H1 (cell line): Measurements from ENCODE around the gene AK2.

Source experiments
- JUND ChIP-seq: IDR thresholded peaks from 2 replicates; pipeline ENCODE4 v1.6.1; 2011; ENCODE audit warnings: mild to moderate bottlenecking, improper control_type of control experiment, low read length
- MAX ChIP-seq: IDR thresholded peaks from 2 replicates; pipeline ENCODE4 v1.6.1; 2012; ENCODE audit warnings: inconsistent platforms
- NANOG ChIP-seq: IDR thresholded peaks from 2 replicates; pipeline ENCODE4 v1.6.1; 2011; ENCODE audit warnings: low read length, low read depth, mild to moderate bottlenecking, inconsistent platforms; ENCODE audit not compliant: insufficient read depth, poor library complexity, severe bottlenecking
- RFX5 ChIP-seq: IDR thresholded peaks from 2 replicates; pipeline ENCODE4 v1.6.1; 2011; ENCODE audit warnings: low read depth, low read length, improper control_type of control experiment, borderline replicate concordance
- TF ChIP-seq, protein P1 (sequence below), 3 experiments: IDR thresholded peaks; 1 replicate in 2 of 3; 2 replicates in 1 of 3; pipeline versions ENCODE4 v1.5.1 to v1.6.1; 2011; ENCODE audit warnings: low read length in 3 of 3, mild to moderate bottlenecking in 3 of 3, inconsistent platforms in 2 of 3, low read depth in 1 of 3, moderate library complexity in 1 of 3; ENCODE audit not compliant: insufficient read depth in 1 of 3; ENCODE audit errors: control extremely low read depth in 1 of 3

- TF ChIP-seq, protein P1, sequence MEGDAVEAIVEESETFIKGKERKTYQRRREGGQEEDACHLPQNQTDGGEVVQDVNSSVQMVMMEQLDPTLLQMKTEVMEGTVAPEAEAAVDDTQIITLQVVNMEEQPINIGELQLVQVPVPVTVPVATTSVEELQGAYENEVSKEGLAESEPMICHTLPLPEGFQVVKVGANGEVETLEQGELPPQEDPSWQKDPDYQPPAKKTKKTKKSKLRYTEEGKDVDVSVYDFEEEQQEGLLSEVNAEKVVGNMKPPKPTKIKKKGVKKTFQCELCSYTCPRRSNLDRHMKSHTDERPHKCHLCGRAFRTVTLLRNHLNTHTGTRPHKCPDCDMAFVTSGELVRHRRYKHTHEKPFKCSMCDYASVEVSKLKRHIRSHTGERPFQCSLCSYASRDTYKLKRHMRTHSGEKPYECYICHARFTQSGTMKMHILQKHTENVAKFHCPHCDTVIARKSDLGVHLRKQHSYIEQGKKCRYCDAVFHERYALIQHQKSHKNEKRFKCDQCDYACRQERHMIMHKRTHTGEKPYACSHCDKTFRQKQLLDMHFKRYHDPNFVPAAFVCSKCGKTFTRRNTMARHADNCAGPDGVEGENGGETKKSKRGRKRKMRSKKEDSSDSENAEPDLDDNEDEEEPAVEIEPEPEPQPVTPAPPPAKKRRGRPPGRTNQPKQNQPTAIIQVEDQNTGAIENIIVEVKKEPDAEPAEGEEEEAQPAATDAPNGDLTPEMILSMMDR (IDR thresholded peaks at IDR 0.05; ENCODE audit: control extremely low read depth in 1 of 3, insufficient read depth in 1 of 3, low read depth in 1 of 3, low read length in 3 of 3) = no peak
- no peak for TF ChIP-seq RFX5
- no peak for TF ChIP-seq NANOG
- TF ChIP-seq MAX = no peak
- TF ChIP-seq JUND = no peak
Measured at GRCh38 chr1:33049371-33049770, 12.7 kb upstream of the AK2 start.
